Kidney (tissue), 14 donors: ENCODE data around the gene EPS8L2. TPM values are rescaled to one million over a fixed set of nuclear protein-coding genes. Genes with fewer than 3 reads are reported as not detected.
A peak's percentile ranks its signal among the peaks of the same experiment; 100 is the strongest.

Source experiments
- DNase-seq, 5 donors: peaks; one replicate each; pipeline ENCODE4 v3.0.0-alpha.2; 2013 to 2020
- FAIRE-seq: peaks from 2 replicates; lab custom pipeline; 2012; peaks lifted over from hg19 to GRCh38; lab: Jason Lieb, UNC
- H3K27ac ChIP-seq, 2 donors: one replicate each; pipeline ENCODE4 v1.7.0; 2013; ENCODE audit warnings: low read depth in 2 of 2, low read length in 2 of 2, inconsistent platforms in 1 of 2
- H3K27me3 ChIP-seq: one replicate; pipeline ENCODE4 v1.7.1; 2013; ENCODE audit warnings: low read length, inconsistent platforms; ENCODE audit not compliant: control insufficient read depth, insufficient read depth
- H3K36me3 ChIP-seq, 3 donors: one replicate each; pipeline versions ENCODE4 v1.7.0 to v1.7.1; 2013; ENCODE audit warnings: low read length in 3 of 3, control low read depth in 1 of 3, inconsistent platforms in 1 of 3; ENCODE audit not compliant: insufficient read depth in 3 of 3, control insufficient read depth in 2 of 3
- H3K4me1 ChIP-seq, 3 donors: one replicate each; pipeline versions ENCODE4 v1.7.0 to v1.7.1; 2013; ENCODE audit warnings: low read length in 3 of 3, inconsistent platforms in 1 of 3, low read depth in 1 of 3; ENCODE audit not compliant: control insufficient read depth in 2 of 3, insufficient read depth in 2 of 3
- H3K4me3 ChIP-seq, 3 donors: one replicate each; pipeline versions ENCODE4 v1.7.0 to v1.8.1; 2013; ENCODE audit warnings: low read length in 3 of 3, control low read depth in 1 of 3, inconsistent platforms in 1 of 3
- H3K9ac ChIP-seq, 3 donors: one replicate each; pipeline versions ENCODE4 v1.7.0 to v1.7.1; 2013; ENCODE audit warnings: low read length in 3 of 3, control low read depth in 1 of 3, inconsistent platforms in 1 of 3
- H3K9me3 ChIP-seq, 3 donors: one replicate each; pipeline versions ENCODE4 v1.7.0 to v1.7.1; 2013; ENCODE audit warnings: low read length in 3 of 3, control low read depth in 1 of 3, inconsistent platforms in 1 of 3; ENCODE audit not compliant: control insufficient read depth in 2 of 3, insufficient read depth in 1 of 3
- intact Hi-C: fragments of 100-400 bp; cut with DNase I; formaldehyde crosslinking; loops from one replicate; pipeline ENCODE4 v1.11.1; 2022
- polyA plus RNA-seq: library from polyadenylated mRNA; stranded (reverse); fragments of 350-450 nt; fragmentation: Illumina TruSeq; extraction: RNeasy Lipid Tissue Mini Kit (QIAGEN cat#74804); gene quantifications from one replicate; pipeline ENCODE4 v1.2.3, GENCODE V29; 2014; ENCODE audit warnings: low read depth, low replicate concordance; ENCODE audit not compliant: insufficient read depth
- total RNA-seq: library from RNA; stranded (reverse); fragmentation: NEBNext Ultra II Directional; extraction: Animal tissue kit (Norgen Biotek cat#: 25700); gene quantifications from one replicate; pipeline ENCODE4 v1.2.1, GENCODE V29; 2021
- TF ChIP-seq, protein P1 (sequence below): IDR thresholded peaks from 3 replicates; pipeline ENCODE4 v1.5.1; 2012; ENCODE audit warnings: mild to moderate bottlenecking, moderate library complexity, borderline replicate concordance; ENCODE audit not compliant: insufficient read depth; ENCODE audit errors: extremely low read depth
- donor health status: control.
- donor health status: control.
- donor health status: control.
- donor health status: control.
- donor health status: control.
- donor health status: DM: yes; HTN: yes; CAD: no.
- donor health status: Normal renal cell carcinoma (clear cell type).

Gene EPS8L2
- total and polyA plus RNA-seq, 2 donors from 2014 or later: 199 to 287 TPM

DNA sequence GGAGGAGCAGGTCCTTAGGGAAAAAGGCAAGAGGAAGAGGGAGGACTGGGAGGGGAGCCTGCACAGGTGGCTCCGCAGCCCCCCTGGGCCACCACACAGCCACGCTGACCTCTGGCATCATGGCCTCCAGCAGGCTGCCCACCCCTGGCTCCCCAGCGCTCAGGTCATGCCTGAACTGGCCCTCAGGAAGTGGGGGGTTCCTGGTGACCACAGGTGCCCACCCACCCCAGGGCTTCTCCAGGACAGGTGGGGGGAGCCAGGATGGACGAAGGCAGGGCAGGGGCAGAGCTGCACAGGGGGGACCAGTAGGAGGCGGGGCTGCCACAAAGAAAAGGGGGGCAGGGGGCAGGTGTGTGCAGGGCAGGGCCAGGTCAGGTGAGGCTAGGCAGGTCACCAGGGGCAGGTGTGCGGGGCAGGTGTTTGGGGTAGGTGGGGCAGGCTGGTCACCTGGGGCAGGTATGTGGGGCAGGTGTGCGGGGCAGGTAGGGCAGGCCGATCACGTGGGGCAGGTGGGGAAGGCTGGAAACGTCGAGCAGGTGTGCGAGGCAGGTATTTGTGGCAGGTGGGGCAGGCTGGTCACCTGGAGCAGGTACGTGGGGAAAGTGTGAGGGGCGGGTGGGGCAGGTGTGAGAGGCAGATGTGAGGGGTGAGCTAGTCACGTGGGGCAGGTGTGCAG, 12.0 kb upstream of the EPS8L2 start:
- Histone ChIP-seq H3K27ac (peak overlapping the region in 1 of 2 donors; percentile 47), H3K4me1 (peaks cover 0 to 17% (median 6%) of the 10 kb centered on the region in 3 donors), H3K9ac (peak overlapping the region in 1 of 3 donors; percentile 41), H3K9me3 (no peaks in the 10 kb centered on the region), H3K27me3 (no peaks in the 10 kb centered on the region), H3K4me3 (peak overlapping the region in 1 of 3 donors; percentile 35), H3K36me3 (peaks cover 0 to 2% (median 0%) of the 10 kb centered on the region in 3 donors)
- TF ChIP-seq, protein P1, sequence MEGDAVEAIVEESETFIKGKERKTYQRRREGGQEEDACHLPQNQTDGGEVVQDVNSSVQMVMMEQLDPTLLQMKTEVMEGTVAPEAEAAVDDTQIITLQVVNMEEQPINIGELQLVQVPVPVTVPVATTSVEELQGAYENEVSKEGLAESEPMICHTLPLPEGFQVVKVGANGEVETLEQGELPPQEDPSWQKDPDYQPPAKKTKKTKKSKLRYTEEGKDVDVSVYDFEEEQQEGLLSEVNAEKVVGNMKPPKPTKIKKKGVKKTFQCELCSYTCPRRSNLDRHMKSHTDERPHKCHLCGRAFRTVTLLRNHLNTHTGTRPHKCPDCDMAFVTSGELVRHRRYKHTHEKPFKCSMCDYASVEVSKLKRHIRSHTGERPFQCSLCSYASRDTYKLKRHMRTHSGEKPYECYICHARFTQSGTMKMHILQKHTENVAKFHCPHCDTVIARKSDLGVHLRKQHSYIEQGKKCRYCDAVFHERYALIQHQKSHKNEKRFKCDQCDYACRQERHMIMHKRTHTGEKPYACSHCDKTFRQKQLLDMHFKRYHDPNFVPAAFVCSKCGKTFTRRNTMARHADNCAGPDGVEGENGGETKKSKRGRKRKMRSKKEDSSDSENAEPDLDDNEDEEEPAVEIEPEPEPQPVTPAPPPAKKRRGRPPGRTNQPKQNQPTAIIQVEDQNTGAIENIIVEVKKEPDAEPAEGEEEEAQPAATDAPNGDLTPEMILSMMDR: no peak
- intact Hi-C loops: no loop called here
- DNase-seq (peak in 3 of 5 donors; percentile 18 to 91 (median 89)), FAIRE-seq (no peak)

- no peak for FAIRE-seq
- H3K27me3 ChIP-seq: no peaks in the 10 kb centered on the region
- peak within 1 kb of the TSS; percentile 99 to 100 for H3K27ac ChIP-seq
- intact Hi-C loops: no loop called here
- peak within 1 kb of the TSS; percentile 69 to 78 (median 76) for H3K4me3 ChIP-seq
- peaks cover 0 to 17% (median 6%) of the 10 kb centered on the region in 3 donors for H3K4me1 ChIP-seq
- TF ChIP-seq, protein P1: no peak
- DNase-seq: peak; percentile 99 to 100 (median 99)
- no peaks in the 10 kb centered on the region for H3K9me3 ChIP-seq
- peaks cover 0 to 2% (median 0%) of the 10 kb centered on the region in 3 donors for H3K36me3 ChIP-seq
- peak within 1 kb of the TSS; percentile 51 to 91 (median 81) for H3K9ac ChIP-seq
These were observed 11.3 kb upstream of the EPS8L2 start, which contains the start of gene DEAF1 for GRCh38 chr11:694563-695287. TSS of gene DEAF1 (minus strand) at chr11:695222. CDS start at chr11:695047, 175 bp downstream.

DNA sequence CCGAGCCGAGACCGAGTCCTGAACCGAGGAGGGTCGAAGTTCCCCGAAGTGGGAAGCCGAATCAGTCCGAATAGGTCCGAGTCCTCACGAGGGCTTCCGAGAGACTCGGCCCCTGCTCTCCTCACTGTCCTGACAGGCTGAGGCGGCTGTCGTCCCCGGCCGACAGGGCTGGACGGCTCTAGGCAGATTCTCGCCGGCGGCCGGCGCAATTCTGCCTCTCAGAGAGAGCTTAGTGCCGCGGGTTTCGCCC, 10.8 kb upstream of the EPS8L2 start:
- H3K27me3 ChIP-seq: no peaks in the 10 kb centered on the region
- FAIRE-seq: no peak

More for the DNA sequence above, 10.8 kb upstream of the EPS8L2 start:
- H3K9me3 ChIP-seq: no peaks in the 10 kb centered on the region
- intact Hi-C loops: no loop called here
- no peak for DNase-seq
- peak overlapping the region; percentile 53 to 76 (median 59) for H3K4me3 ChIP-seq
- TF ChIP-seq, protein P1: no peak
- H3K4me1 ChIP-seq: peaks cover 0 to 17% (median 6%) of the 10 kb centered on the region in 3 donors
- peak overlapping the region; percentile 33 to 91 (median 50) for H3K9ac ChIP-seq
- peaks cover 0 to 2% (median 0%) of the 10 kb centered on the region in 3 donors for H3K36me3 ChIP-seq
- peak overlapping the region; percentile 99 to 100 for H3K27ac ChIP-seq
